ENCODE data around the gene NAB1. TPM values are rescaled to one million over a fixed set of nuclear protein-coding genes. Genes with fewer than 3 reads are reported as not detected.

The NAB1 gene
- total RNA-seq, 1 donor from 2014 or later, result 38.6 TPM

DNA sequence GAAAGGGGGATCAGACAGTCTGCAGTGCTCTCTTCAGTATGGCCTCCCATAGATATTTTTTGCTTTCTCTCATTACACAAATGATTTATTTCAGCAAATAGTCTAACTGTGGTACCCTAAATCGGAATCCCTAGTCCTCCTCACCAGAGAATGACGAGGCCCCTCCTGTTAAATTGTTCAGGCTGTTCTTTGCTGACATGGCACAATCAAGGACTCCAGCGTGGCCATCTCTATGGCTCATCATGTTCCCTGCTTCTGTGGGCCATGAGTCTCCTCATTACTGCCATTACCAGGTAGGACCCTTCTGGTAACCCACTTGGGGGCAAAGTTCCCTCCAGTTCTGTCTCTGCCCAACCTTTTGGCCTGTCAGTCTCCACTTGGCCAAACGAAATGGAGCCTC lies 62.2 kb downstream of the NAB1 start:
- no peaks in the 10 kb centered on the region for H3K9me3 ChIP-seq
- H3K27ac ChIP-seq, result no peak overlapping the region
- no peaks in the 10 kb centered on the region for H3K36me3 ChIP-seq
- no peaks in the 10 kb centered on the region for H3K27me3 ChIP-seq
- no peak for TF ChIP-seq CTCF (IDR thresholded peaks at IDR 0.05)
- intact Hi-C loops (cut with DNase I), result no loop called here
- H3K4me3 ChIP-seq, result no peak overlapping the region
- H3K4me1 ChIP-seq, result no peaks in the 10 kb centered on the region
- ATAC-seq (no peak), DNase-seq (no peak)

DNA sequence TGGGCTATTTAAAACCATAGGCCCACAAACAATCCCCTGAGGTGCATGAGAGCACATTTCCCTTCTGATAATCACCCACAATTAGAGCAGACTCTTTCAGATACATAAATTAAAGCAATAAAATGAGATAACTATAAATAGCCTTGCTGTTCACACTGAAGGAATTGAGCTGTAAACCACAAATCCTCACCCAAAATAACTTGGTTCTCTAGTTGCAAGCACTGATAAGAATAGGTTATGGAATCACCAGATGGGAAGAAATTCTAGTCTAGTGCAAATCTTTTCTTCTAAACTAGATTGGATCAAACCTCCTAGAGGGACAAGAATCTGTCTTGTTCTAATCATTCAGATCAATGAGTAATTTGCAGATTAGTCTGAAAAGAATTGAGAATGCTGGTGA lies 64.6 kb downstream of the NAB1 start:
- ATAC-seq, result no peak
- intact Hi-C loops (cut with DNase I), result no loop called here

DNA sequence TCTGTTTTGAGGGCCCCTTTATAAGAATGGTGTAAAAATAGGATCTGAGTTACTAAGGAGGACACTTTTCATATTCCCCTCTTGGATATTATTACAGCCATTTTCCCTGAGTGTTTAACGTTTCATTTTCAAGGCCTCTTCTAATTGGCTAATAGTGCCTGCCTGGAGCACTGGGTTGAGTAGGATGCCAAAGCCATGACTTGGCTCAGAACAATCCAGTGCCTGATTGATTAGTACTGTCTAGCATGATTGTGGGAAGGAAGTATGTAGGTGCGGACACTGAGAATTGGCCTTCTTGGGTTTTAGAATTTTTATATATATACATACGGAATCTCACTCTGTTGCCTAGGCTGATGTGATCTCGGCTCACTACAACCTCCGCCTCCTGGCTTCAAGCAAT lies 66.1 kb downstream of the NAB1 start:
- intact Hi-C loops (cut with DNase I), result no loop called here
- H3K27me3 ChIP-seq, result no peaks in the 10 kb centered on the region
- no peak for TF ChIP-seq CTCF (IDR thresholded peaks at IDR 0.05)
- H3K4me1 ChIP-seq, result no peaks in the 10 kb centered on the region
- no peaks in the 10 kb centered on the region for H3K36me3 ChIP-seq
- H3K9me3 ChIP-seq, result no peaks in the 10 kb centered on the region
- no peak overlapping the region for H3K4me3 ChIP-seq
- H3K27ac ChIP-seq, result no peak overlapping the region
- DNase-seq (no peak), ATAC-seq (no peak)

More for the DNA sequence above, 64.6 kb downstream of the NAB1 start:
- H3K27ac ChIP-seq, result no peak overlapping the region
- TF ChIP-seq CTCF (IDR thresholded peaks at IDR 0.05), result no peak
- no peaks in the 10 kb centered on the region for H3K9me3 ChIP-seq
- no peaks in the 10 kb centered on the region for H3K36me3 ChIP-seq
- no peaks in the 10 kb centered on the region for H3K27me3 ChIP-seq
- no peaks in the 10 kb centered on the region for H3K4me1 ChIP-seq
- no peak for DNase-seq
- H3K4me3 ChIP-seq, result no peak overlapping the region

DNA sequence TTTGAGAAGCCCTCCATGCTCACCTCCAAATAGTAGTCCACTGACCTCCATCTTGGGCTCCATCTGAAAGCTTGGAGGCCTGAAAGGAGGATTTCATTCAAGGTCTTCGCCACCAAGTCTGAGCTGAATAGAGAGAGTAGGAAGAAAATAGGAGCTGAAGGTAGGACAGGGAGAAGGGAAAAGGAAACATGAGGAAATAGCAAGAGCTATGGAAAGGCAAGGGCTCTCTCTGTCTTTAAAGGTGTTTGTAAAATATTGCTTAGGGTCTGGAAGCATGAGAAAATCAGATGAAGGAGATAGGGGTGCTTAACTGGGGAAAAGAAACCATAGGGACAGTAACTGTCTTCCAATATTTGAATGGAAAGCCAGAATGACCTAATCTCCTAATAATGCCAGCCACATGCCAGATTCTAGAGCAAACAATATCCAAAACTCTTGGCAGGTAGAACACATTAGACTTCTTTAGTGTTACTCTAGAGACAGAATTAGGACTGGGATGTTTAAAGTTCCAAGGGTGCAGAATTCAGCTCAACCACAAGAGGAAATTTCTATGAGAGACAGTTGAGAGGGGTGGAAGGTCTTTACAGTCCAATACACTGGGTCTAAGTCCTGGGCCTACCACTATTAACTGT lies 67.4 kb downstream of the NAB1 start:
- intact Hi-C loops (cut with DNase I), result no loop called here
- no peak for TF ChIP-seq CTCF (IDR thresholded peaks at IDR 0.05)

GRCh38 chr2:190717306-190717705 lies 68.4 kb downstream of the NAB1 start:
- H3K27me3 ChIP-seq, result no peaks in the 10 kb centered on the region
- intact Hi-C loops (cut with DNase I), result no loop called here
- no peak overlapping the region for H3K4me3 ChIP-seq
- H3K9me3 ChIP-seq, result no peaks in the 10 kb centered on the region
- no peak for TF ChIP-seq CTCF (IDR thresholded peaks at IDR 0.05)
- ATAC-seq (no peak), DNase-seq (no peak)
- no peaks in the 10 kb centered on the region for H3K36me3 ChIP-seq
- H3K4me1 ChIP-seq, result no peaks in the 10 kb centered on the region
- H3K27ac ChIP-seq, result no peak overlapping the region

More for the DNA sequence above, 67.4 kb downstream of the NAB1 start:
- H3K27ac ChIP-seq, result no peak overlapping the region
- H3K9me3 ChIP-seq, result no peaks in the 10 kb centered on the region
- no peaks in the 10 kb centered on the region for H3K36me3 ChIP-seq
- DNase-seq, result no peak
- ATAC-seq, result no peak
- H3K4me3 ChIP-seq, result no peak overlapping the region
- H3K27me3 ChIP-seq, result no peaks in the 10 kb centered on the region
- H3K4me1 ChIP-seq, result no peaks in the 10 kb centered on the region

Data from upper lobe of right lung (tissue), 1 donor.